ENCODE results near the gene EVI5.
"Not testable (repeated sequence)": the region's sequence is repeated elsewhere in the genome, so short reads cannot be mapped to it uniquely, and the experiment has no call there.

Gene EVI5

GRCh38 chr1:92679980-92680379 is 104.9 kb downstream of the EVI5 start:
- FAIRE-seq, result no peak

- no peak for FAIRE-seq
These were observed 121.1 kb downstream of the EVI5 start for GRCh38 chr1:92663775-92664174.

- no peak for FAIRE-seq
These were observed 122.9 kb downstream of the EVI5 start for GRCh38 chr1:92662048-92662447.

GRCh38 chr1:92657701-92658100 is 127.2 kb downstream of the EVI5 start:
- FAIRE-seq, result no peak

- no peak for FAIRE-seq
These were observed 129.6 kb downstream of the EVI5 start for GRCh38 chr1:92655197-92655801.

GRCh38 chr1:92653605-92654381 is 131.1 kb downstream of the EVI5 start:
- FAIRE-seq, result no peak

- not testable (repeated sequence) for FAIRE-seq
These were observed 144.2 kb downstream of the EVI5 start for GRCh38 chr1:92640686-92641085.

GRCh38 chr1:92638498-92638897 is 146.4 kb downstream of the EVI5 start:
- FAIRE-seq, result no peak

- FAIRE-seq, result not testable (repeated sequence)
These were observed 149.7 kb downstream of the EVI5 start for GRCh38 chr1:92635203-92635602.

GRCh38 chr1:92623187-92623778 is 161.6 kb downstream of the EVI5 start:
- peak; percentile 87 for FAIRE-seq

- no peak for FAIRE-seq
These were observed 165.3 kb downstream of the EVI5 start for GRCh38 chr1:92619466-92620189.

- no peak for FAIRE-seq
These were observed 183.9 kb downstream of the EVI5 start for GRCh38 chr1:92601044-92601443.

GRCh38 chr1:92599184-92599583 is 185.7 kb downstream of the EVI5 start:
- peak; percentile 97 for FAIRE-seq

- FAIRE-seq, result not testable (repeated sequence)
These were observed 195.5 kb downstream of the EVI5 start for GRCh38 chr1:92589361-92589760.

GRCh38 chr1:92587445-92587844 is 197.5 kb downstream of the EVI5 start:
- FAIRE-seq, result no peak

GRCh38 chr1:92585831-92586230 is 199.1 kb downstream of the EVI5 start:
- FAIRE-seq, result no peak

- not testable (repeated sequence) for FAIRE-seq
These were observed 200.1 kb downstream of the EVI5 start for GRCh38 chr1:92584810-92585209.

GRCh38 chr1:92583821-92584760 is 200.8 kb downstream of the EVI5 start:
- no peak for FAIRE-seq

- no peak for FAIRE-seq
These were observed 207.5 kb downstream of the EVI5 start for GRCh38 chr1:92577261-92577895.

- FAIRE-seq, result no peak
These were observed 209.8 kb downstream of the EVI5 start for GRCh38 chr1:92575123-92575522.

GRCh38 chr1:92572520-92572919 is 212.4 kb downstream of the EVI5 start:
- FAIRE-seq, result no peak

GRCh38 chr1:92571578-92571977 is 213.3 kb downstream of the EVI5 start:
- FAIRE-seq, result no peak
